Suprapubic skin (tissue), 3 donors: ENCODE results near the gene RAMAC.

Experiments used
- CTCF ChIP-seq, 2 donors: fragments of 200-600 bp in 1 of 2; fragments of 450-650 bp in 1 of 2; sonication (generic) in 1 of 2; IDR thresholded peaks; one replicate each; pipeline ENCODE4 v1.5.1; 2016 to 2019; ENCODE audit warnings: antibody characterized with exemption in 2 of 2, mild to moderate bottlenecking in 1 of 2, moderate library complexity in 1 of 2
- EP300 ChIP-seq: sonication (generic); formaldehyde crosslinking; IDR thresholded peaks from one replicate; pipeline ENCODE4 v1.6.1; 2017; ENCODE audit warnings: antibody characterized with exemption
- POLR2A ChIP-seq, 2 donors: fragments of 450-650 bp; IDR thresholded peaks; one replicate each; pipeline ENCODE4 v1.6.1; 2017; ENCODE audit warnings: antibody characterized with exemption in 2 of 2, mild to moderate bottlenecking in 2 of 2, moderate library complexity in 2 of 2

DNA sequence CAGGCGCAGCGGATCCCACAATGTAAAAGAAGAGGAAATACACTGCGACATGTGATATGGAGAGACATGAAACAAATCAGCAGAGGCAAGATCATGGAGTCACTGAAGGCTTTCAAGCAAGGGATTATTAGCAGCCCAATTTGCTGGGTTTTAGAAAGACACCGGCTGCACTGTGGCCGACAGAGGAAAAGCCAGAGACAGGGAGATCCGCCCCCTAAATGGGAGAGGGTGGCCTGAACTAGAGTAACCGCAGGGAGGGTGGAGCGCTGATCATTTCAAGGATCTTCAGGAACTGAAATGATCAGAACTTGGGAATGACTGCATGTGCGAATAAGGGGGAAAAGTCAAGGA lies 26.0 kb downstream of the RAMAC start:
- TF ChIP-seq CTCF (IDR thresholded peaks at IDR 0.05) (no peak), POLR2A (IDR thresholded peaks at IDR 0.05) (no peak), EP300 (no peak)
